Left kidney (tissue), 8 donors: Measurements from ENCODE around the gene NFE2L3. TPM values are rescaled to one million over a fixed set of nuclear protein-coding genes. Genes with fewer than 3 reads are reported as not detected.
"Not testable (repeated sequence)": the region's sequence is repeated elsewhere in the genome, so short reads cannot be mapped to it uniquely, and the experiment has no call there.

Source experiments
- DNase-seq: peaks from one replicate; pipeline ENCODE4 v3.0.0-alpha.2; 2013
- long read RNA-seq, 8 donors: transcript quantifications; one replicate each; lab custom pipeline, GENCODE V29; 2026
- polyA plus RNA-seq: library from polyadenylated mRNA; unstranded; fragments of 120-200 nt; gene quantifications from one replicate; pipeline ENCODE4 v1.2.1, GENCODE V29; 2013; ENCODE audit not compliant: insufficient read length

Gene NFE2L3
- polyA plus RNA-seq = 49.2 TPM
- long read RNA-seq, donor 1, transcript NFE2L3-201 (4 exons, 3,686 nt) = minor isoform, 6 of 1,512 reads
- long read RNA-seq, donor 1, transcript NFE2L3-202 (1 exons, 2,258 nt) = major isoform, 8 of 1,512 reads
- long read RNA-seq, donor 1, partial matches to known transcripts = 1,430 of 1,512 reads
- long read RNA-seq, donor 1, other reads (novel, unspliced or antisense) = 68 of 1,512 reads
- long read RNA-seq, donor 2, transcript NFE2L3-201 (4 exons, 3,686 nt) = minor isoform, 9 of 1,841 reads
- long read RNA-seq, donor 2, transcript NFE2L3-202 (1 exons, 2,258 nt) = major isoform, 19 of 1,841 reads
- long read RNA-seq, donor 2, partial matches to known transcripts = 1,134 of 1,841 reads
- long read RNA-seq, donor 2, other reads (novel, unspliced or antisense) = 679 of 1,841 reads
- long read RNA-seq, donor 3, transcript NFE2L3-202 (1 exons, 2,258 nt) = major isoform, 19 of 1,108 reads
- long read RNA-seq, donor 3, partial matches to known transcripts = 958 of 1,108 reads
- long read RNA-seq, donor 3, other reads (novel, unspliced or antisense) = 128 of 1,108 reads
- long read RNA-seq, donor 4, transcript NFE2L3-202 (1 exons, 2,258 nt) = major isoform, 9 of 395 reads
- long read RNA-seq, donor 4, partial matches to known transcripts = 224 of 395 reads
- long read RNA-seq, donor 4, other reads (novel, unspliced or antisense) = 158 of 395 reads
- long read RNA-seq, donor 5, transcript NFE2L3-202 (1 exons, 2,258 nt) = major isoform, 17 of 2,394 reads
- long read RNA-seq, donor 5, transcript NFE2L3-201 (4 exons, 3,686 nt) = minor isoform, 6 of 2,394 reads
- long read RNA-seq, donor 5, partial matches to known transcripts = 2,138 of 2,394 reads
- long read RNA-seq, donor 5, other reads (novel, unspliced or antisense) = 233 of 2,394 reads
- long read RNA-seq, donor 6, transcript NFE2L3-201 (4 exons, 3,686 nt) = major isoform, 12 of 1,138 reads
- long read RNA-seq, donor 6, transcript NFE2L3-202 (1 exons, 2,258 nt) = minor isoform, 10 of 1,138 reads
- long read RNA-seq, donor 6, partial matches to known transcripts = 1,084 of 1,138 reads
- long read RNA-seq, donor 6, other reads (novel, unspliced or antisense) = 32 of 1,138 reads
- long read RNA-seq, donor 7, transcript NFE2L3-201 (4 exons, 3,686 nt) = minor isoform, 12 of 2,703 reads
- long read RNA-seq, donor 7, transcript NFE2L3-202 (1 exons, 2,258 nt) = major isoform, 24 of 2,703 reads
- long read RNA-seq, donor 7, partial matches to known transcripts = 2,609 of 2,703 reads
- long read RNA-seq, donor 7, other reads (novel, unspliced or antisense) = 58 of 2,703 reads
- long read RNA-seq, donor 8, transcript NFE2L3-202 (1 exons, 2,258 nt) = major isoform, 9 of 850 reads
- long read RNA-seq, donor 8, partial matches to known transcripts = 747 of 850 reads
- long read RNA-seq, donor 8, other reads (novel, unspliced or antisense) = 90 of 850 reads

GRCh38 chr7:26151953-26152781 is at the start of gene NFE2L3:
TSS of gene NFE2L3 (plus strand) at chr7:26152198. CDS start at chr7:26152499, 301 bp downstream.
- peak; percentile 58 for DNase-seq

DNA sequence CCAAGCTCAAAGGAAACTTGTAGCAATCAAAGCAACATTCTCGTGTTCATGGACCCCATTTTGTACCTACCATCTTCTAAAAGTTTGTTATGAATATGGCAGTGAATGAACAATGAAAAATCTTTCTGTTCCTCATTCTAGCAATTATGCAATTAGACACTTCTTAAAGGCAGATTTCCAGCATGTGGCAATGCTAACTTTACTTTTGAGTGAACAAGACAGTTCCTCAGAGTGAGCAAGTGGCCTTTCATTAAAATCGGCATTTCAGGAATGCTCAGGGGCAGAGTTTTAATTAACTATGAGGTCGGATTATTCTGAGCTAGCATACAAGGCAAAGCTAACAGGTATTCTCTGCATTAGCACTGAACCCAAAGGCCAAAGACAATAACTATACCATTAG is 48.4 kb upstream of the NFE2L3 start:
- DNase-seq = no peak

- DNase-seq = no peak
These were observed 46.8 kb upstream of the NFE2L3 start for GRCh38 chr7:26105236-26105635.

GRCh38 chr7:26105931-26106330 is 46.1 kb upstream of the NFE2L3 start:
- no peak for DNase-seq

- DNase-seq = no peak
These were observed 39.7 kb upstream of the NFE2L3 start for GRCh38 chr7:26112203-26112740.

- no peak for DNase-seq
These were observed 36.3 kb upstream of the NFE2L3 start for GRCh38 chr7:26115650-26116049.

- no peak for DNase-seq
These were observed 34.7 kb upstream of the NFE2L3 start for GRCh38 chr7:26117142-26117807.

GRCh38 chr7:26117970-26118369 is 34.0 kb upstream of the NFE2L3 start:
- DNase-seq = no peak

DNA sequence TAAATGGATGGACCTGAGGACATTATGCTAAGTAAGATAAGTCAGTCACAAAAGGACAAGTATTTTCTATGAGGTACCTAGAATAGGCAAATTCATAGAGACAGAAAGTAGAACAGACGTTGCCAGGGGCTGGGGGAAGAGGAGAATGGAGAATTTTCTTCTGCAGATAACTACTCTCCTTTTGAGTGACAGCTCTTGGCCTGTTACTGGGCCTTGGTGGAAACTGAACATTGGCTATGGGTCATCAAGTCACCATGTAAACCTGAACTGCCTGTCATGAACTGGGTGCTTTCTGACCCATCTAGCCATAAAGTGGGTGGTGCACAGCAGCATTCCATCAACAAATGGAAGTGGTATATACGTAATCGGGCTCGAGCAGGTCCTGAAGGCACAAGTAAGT is 29.3 kb upstream of the NFE2L3 start:
- no peak for DNase-seq

GRCh38 chr7:26124775-26125174 is 27.2 kb upstream of the NFE2L3 start:
- not testable (repeated sequence) for DNase-seq

- DNase-seq = no peak
These were observed 24.6 kb upstream of the NFE2L3 start for GRCh38 chr7:26127411-26127810.

DNA sequence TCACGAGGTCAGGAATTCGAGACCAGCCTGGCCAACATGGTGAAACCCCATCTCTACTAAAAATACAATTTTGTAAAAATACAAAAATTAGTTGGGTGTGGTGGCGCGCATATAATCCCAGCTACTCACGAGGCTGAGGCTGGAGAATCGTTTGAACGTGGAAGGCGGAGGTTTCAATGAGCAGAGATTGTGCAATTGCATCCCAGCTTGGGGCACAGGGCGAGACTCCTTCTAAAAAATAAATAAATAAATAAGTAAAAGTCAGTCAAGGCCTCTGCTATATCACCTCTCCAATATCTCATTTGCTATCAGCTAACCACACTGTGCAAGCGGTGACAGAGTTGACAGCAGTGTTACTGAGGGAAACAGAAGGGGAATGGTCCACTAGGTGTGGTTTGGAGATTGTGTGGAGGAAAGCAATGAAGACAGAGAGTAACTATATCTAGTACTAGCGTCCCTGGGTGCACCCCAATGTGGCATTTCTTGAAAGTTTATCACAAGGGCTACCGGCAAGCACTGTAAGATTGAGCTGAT is 20.9 kb upstream of the NFE2L3 start:
- DNase-seq = no peak

DNA sequence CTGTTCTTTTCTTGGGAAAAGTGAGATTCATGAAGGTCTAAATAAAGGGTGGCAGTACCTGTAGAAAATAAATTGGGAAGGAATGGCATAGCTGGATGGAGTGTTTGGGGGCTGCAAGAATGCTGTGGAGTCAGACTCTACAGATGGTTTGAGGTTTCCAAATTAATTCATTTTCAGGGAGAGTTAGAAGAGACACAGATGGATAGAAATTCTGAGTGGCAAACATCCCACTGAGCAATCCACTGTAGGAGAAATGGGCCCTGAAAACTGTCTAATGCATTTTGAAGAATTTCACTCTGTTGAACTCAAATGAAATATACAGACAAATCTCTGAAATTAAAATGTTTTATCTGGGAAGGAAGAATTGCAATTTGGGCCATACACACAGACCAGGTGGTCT is 16.9 kb upstream of the NFE2L3 start:
- DNase-seq = no peak

DNA sequence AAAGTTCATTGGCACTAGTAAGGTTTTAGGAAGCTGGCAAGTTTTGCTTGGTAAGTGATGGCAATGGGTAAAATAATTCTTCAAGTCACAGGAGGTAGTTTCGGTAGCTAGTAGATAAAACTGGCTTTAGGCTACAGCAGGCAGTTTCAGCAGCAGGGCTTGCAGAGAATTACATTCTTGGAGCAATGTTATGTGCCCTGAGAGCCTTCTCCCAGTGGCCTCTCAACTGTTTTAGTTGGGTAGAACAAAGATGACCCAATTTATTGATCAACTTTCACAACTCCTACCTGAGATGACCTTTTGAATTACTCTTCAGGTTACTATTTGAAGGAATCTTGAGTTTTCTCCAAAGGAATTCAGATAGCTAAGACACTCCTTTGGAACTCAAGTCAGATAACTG is 16.4 kb upstream of the NFE2L3 start:
- DNase-seq = no peak

GRCh38 chr7:26136831-26137230 is 15.2 kb upstream of the NFE2L3 start:
- no peak for DNase-seq

DNA sequence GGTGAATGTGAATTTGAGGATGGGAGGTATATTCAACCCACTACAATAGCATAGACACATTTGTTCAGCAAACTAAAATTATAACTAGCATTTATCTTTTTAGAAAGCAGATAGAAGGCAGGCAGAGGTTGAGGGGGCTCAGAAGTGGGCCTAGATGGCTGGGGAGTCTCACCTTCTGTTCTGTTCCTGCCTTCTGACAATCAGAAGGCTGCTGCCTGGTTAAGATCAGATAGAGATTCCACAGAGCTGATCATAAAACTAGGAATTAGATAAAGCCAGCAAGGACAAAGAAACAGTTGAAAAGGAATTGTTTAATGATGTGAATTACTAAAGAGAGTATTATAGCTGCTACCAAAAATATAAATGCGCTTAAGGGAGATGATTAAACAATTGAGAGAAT is 11.6 kb upstream of the NFE2L3 start:
- no peak for DNase-seq

DNA sequence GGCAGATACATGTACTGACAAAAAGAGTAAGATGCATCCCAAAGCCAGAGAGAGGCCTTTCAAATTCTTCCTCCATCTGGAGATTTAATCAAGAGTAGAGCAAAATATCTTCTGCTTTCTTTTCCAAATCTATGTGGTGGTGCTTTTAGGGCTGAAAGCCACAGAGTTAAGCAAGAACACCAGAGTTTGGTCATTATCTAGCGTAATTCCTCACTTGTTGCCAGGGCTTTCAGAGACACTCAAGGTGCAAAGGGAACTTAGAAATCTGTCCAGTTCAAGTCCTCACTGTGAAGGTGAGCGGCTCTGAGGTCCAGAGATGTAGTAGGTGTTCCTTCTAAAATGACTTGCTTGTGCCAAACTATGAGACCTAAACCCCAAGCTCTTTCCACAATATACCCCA is 10.9 kb upstream of the NFE2L3 start:
- no peak for DNase-seq

DNA sequence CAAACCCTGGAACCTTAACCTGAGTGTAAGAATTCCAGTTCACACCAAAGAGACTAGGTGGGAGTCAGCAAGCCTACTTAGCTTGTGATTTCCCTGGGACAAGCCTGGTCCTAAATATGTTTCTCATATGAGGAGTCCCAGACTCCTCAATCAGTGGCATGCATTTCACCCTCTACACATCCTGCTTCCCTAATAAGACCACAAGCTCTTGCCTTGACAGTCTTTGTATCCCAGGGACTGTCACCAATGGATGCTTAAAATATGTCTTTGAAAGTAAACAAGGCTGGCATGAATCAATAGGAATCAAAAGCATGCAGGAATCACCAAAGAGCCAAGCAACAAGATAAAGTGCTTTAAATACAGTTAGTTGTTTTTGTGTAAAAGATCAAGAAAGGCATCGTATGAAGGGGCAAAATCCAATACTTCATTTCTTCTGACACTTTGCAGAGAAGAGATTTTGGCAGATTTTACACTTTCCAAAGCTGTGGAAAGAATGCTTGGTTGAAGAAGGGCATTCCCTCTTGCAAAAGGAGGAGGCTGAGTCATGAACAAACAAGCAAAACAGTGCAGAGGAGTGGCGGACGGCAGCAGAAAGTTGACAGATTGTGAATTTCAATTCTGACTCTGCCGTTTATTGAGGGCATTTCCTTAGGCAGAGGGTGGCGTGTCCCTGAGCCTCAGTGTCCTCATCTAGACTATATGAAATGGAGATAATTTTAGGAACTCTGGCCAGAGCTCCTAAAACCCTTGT is 8.5 kb upstream of the NFE2L3 start:
- no peak for DNase-seq
